GM18519 (cell line): ENCODE data around the gene SPATA6L.
A peak's percentile ranks its signal among the peaks of the same experiment; 100 is the strongest.
"Not testable (repeated sequence)": the region's sequence is repeated elsewhere in the genome, so short reads cannot be mapped to it uniquely, and the experiment has no call there.

ENCODE experiments used
- ATAC-seq: cut with Tn5 transposase; IDR thresholded peaks from one replicate; pipeline ENCODE4 v1.9.1; 2021; ENCODE audit warnings: mild to moderate bottlenecking, moderate library complexity; ENCODE audit not compliant: unreplicated experiment, low FRiP score

SPATA6L gene

DNA sequence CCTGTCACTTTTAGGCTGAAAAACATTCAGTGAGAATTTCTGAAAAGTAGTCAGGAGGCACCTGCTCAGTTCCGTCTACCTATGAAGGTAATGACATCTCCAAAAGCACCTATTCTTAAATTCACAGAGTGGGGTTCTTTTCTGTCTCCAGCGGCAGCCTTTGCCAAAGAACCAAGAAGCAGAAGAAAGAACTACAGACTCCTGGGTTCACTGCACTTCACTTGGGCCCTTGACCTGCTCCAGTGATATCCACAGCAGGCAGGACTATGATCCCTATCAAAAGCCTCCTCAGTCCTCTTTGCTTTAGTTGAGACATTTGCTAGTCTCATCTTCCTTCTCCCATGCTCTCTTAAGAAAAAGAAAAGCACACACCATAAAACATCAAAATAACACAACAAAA, 23.9 kb downstream of the SPATA6L start:
- no peak for ATAC-seq

GRCh38 chr9:4640027-4640426, 26.3 kb downstream of the SPATA6L start:
- no peak for ATAC-seq

- ATAC-seq, result no peak
Measured at GRCh38 chr9:4639420-4639819, 26.9 kb downstream of the SPATA6L start.

GRCh38 chr9:4638968-4639367, 27.3 kb downstream of the SPATA6L start:
- ATAC-seq, result no peak

DNA sequence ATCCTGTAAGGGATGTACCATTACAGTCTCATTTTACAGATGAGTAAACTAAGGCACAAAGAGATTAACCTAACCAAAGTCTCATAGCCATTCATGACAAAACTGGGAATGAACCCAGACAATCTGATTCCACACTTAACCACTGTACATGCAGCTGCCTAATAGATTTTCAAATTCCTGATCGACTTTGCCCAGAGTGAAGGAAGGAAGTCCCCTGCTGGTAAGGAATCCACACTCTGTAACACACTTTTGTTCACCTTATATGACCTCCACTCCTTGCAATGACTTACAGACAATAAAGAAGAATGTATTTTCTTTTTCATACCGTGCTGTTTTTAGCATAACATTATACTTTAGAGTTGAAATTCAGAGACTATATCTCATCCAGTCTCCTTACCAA, 35.4 kb downstream of the SPATA6L start:
- no peak for ATAC-seq

DNA sequence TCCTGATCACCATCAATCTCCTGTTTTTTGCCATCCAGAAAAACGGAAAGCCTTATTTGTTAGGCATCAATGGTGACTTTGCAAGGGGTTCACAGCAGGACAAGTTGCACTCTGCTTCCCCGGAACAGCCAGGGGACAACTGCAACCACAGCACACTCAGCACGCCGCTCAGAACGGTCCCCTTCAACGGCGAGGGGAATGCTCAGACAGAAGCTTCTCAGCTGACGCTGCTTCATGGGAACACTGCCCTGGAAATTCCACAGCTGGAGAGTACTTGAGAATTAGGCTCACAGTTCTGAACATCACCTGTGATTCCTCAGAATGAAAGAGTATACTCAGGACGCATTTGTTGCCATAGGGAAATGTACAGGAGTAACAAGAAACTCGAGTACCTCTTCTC, 44.3 kb downstream of the SPATA6L start:
- no peak for ATAC-seq

DNA sequence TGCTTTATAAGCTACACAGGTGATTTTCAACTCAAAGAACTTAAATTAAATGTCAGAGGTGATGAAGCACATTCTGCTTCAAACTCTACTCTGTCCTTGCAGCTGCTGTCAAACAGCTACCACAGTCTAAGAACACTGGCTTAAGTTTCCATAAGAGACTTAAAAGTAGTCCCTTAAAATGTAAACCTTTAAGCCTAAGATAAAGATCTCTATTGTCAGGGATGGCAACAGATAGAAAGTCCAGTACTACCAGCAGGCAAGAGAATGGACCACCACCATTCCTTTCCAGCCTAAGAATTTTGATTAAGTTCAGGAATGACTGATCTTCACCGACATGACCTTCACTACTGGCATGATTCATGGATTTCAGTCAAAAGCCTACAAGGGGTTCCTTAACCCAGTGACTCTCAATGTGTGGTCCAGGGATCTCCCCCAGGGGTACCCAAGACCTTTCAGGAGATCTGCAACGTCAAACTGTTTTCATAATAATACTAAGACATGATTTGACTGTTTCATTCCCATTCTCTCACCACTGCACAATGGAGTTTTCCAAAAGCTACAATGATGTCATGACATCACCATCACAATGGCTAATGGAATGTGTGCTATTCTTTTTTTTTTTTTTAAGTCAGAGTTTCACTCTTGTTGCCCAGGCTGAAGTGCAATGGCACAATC, 45.3 kb downstream of the SPATA6L start:
- no peak for ATAC-seq

GRCh38 chr9:4620057-4620765, 46.1 kb downstream of the SPATA6L start:
- ATAC-seq, result no peak

GRCh38 chr9:4618700-4619099, 47.6 kb downstream of the SPATA6L start:
- ATAC-seq, result no peak

DNA sequence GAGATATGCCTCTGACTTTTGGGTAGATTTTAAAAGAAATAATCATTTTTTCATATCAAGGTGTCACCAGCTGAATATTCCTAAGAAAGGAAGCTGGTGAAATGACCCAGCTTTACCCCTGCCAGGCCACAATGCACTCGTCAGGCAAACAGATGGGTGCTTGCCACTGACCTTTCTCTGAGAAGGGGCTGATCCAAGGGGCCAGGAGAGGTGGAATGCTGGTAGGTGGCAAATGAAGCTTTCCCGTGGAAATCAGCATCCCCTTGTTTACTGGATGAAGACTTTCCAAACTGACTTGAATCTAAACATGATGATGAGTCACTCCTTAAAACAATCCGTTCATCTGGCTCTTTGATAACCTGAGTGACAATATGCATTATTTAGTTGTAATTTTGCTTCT, 48.5 kb downstream of the SPATA6L start:
- ATAC-seq, result no peak

GRCh38 chr9:4615778-4616177, 50.5 kb downstream of the SPATA6L start:
- ATAC-seq, result no peak

DNA sequence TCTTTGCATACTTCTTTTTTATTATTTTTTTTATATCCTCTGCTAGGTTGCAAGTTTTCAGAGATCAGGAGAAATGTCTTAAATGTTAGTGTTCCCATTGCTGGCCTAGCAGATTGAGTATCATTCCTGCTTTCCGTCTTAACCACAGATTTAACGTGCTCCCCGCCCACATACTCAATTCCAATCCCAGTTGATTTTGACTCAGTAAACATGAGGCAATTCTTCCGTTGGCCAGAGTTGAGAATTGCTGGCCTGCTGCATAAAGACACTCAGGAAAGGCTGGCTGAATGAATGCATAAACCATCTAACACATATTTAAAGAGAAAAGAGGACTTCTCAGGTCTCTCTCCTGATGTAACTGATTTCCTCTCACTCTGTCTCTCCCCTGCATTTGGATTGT, 51.0 kb downstream of the SPATA6L start:
- ATAC-seq, result no peak

- ATAC-seq, result no peak
Measured at GRCh38 chr9:4614627-4615026, 51.7 kb downstream of the SPATA6L start.

DNA sequence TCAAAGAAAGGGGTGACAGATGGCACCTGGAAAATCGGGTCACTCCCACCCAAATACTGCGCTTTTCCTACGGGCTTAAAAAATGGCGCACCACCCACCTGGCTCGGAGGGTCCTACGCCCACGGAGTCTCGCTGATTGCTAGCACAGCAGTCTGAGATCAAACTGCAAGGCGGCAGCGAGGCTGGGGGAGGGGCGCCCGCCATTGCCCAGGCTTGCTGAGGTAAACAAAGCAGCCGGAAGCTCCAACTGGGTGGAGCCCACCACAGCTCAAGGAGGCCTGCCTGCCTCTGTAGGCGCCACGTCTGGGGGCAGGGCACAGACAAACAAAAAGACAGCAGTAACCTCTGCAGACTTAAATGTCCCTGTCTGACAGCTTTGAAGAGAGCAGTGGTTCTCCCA, 60.2 kb downstream of the SPATA6L start:
- not testable (repeated sequence) for ATAC-seq

DNA sequence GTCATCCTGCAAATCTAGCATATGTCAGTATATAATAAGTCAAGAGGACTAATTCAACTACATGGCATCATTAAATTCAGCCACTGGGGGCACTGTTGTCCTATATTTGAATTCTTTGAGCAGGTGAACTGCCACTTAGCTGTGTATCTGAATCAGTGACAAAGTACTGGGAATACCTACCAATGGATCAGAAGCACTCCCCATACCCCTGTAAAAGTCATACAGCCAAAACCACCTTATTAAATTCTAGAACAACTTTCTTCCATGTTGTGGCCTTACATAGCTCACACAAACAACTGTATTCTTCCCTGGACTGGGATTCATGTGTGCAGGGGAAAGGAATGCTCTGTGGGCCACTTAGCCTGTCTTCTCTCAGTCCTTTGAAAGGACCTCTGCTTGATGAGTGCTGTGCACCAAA, 61.6 kb downstream of the SPATA6L start:
- peak; percentile 76 for ATAC-seq

DNA sequence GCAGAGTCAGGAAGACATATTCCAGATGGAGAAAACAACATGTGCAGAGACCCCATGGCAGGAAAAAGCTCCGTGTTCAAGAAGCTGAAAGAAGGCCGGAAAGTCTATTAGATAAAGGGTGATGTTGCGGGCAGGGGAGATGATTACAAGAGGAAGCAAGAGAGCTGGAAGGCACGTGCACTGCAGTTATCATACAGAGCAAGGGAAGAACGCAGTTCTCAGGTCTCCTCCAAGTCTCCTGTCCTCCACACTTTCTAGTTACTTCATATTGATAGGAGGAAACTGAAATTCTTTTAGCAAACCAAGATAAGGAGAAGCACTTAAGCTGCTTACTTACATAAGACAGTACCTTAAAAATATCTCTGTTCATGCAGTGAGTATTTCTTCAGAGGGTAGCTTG, 62.5 kb downstream of the SPATA6L start:
- ATAC-seq, result no peak

GRCh38 chr9:4600368-4600767, 65.9 kb downstream of the SPATA6L start:
- no peak for ATAC-seq

GRCh38 chr9:4596165-4596922, 69.9 kb downstream of the SPATA6L start:
- ATAC-seq, result no peak

DNA sequence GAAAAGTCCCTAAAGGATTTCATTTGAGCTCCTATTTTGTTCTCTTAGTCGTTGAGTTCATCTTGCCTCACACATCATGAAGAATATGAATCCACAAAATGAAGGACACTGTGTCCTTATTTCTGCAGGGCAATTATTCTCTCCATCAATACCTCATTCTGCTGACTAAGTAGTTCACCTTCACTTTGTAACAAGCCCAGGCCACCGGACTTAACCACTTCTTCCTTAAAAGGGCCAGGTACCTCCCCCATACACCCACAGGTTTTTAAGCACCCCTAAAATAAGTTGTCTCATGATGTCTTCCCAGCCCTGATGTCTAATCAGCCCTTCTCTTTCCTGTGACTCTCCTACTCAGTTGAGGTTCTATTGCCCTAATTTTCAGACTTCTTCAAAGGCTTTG, 71.3 kb downstream of the SPATA6L start:
- ATAC-seq, result no peak

GRCh38 chr9:4594545-4594944, 71.7 kb downstream of the SPATA6L start:
- no peak for ATAC-seq

DNA sequence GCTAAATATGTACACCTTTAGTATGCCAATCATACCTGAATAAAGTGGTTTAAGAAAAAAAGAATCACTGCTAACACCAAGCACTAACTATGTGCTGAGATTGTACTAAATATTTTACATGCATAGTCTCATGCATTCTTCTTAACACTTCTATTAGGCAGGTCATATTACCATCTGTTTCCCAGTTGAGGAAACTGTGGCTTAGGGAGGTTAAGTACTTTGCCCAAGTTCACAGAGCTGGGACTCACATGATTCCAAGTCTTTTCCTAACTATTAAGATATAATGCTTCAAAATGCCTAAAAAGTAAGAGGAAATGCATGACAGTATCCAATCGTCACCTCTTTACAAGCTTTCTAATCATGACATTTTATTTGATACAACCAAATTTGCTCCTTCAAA, 73.4 kb downstream of the SPATA6L start:
- no peak for ATAC-seq

- ATAC-seq, result no peak
Measured at GRCh38 chr9:4592295-4592694, 74.0 kb downstream of the SPATA6L start.
